Activated CD4-positive, alpha-beta T cell treated with anti-CD3 and anti-CD28 coated beads for 48 hours (primary cell): ENCODE data around the gene MYCBPAP.

Source experiments
- DNase-seq: peaks from one replicate; pipeline ENCODE4 v3.0.0-alpha.2; 2020

Gene MYCBPAP

DNA sequence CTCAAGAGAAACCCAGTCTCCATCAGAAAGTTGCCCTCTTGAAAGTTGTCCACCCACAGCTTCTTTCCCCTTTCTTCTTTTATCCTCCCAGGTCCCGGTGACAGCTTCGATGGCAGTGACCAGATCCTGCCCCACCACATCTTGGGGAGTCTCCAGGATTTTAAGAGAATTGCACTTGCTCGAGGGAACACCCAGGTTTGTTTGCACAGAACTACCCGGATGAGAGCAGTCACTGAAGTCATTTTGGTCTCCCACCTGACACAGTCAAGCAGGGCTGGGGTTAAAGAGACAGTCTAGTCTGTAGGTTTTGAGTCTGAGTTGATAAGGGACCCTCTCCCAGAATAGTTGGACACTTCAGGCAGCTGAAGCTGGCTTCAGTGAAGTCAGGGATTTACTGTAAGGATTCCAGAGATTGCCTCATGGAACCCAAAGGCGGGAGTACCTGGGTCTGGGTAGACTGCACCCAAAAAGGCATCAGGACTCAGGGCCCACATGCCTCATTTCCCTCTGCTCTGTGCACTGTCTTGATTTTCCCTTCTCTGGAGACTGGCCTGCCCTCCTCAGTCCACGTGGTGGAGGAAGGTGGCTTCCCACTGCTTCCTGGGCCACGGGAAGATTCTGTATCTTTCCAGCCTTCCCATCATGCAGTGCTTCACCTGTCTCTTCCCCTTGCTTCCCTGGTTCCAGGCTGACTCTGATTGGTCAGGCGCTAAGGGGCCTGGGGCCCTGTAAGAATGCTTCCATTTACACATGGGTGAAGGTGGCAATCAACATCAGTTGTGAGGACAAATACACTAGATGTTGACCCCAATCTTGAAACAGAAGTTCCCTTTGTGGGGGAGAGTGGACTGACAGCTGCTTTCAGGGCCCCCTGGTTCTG, 9.5 kb downstream of the MYCBPAP start:
- no peak for DNase-seq

DNA sequence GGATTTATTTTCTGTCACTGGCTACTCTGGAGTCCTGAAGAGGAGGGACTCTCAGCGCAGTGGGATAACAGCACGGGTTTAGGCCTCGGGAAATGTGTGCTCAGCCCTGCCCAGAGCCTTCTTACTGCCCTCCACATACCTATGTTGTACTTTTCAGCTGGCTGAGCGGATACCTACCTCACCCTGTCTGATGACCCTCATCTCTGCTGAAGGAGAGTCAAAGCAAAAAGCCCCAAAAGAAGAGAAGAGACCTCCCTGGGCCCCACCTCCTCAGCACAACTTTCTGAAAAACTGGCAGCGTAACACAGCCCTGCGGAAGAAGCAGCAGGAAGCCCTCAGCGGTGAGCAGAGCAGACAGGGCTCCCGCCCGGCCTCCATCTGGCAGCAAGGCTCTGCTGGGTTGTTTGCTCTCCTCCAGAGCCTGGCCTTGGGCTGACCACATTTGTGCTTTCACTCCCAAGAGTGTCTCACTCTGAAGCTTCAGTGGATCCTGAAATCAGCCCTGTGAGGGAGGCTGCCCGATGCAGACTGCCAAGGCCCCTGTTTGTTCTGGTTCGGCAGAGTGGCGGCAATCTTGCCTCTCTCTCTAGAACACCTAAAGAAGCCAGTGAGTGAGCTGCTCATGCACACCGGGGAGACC, 10.3 kb downstream of the MYCBPAP start:
- no peak for DNase-seq

GRCh38 chr17:50519141-50519834, 11.0 kb downstream of the MYCBPAP start:
- DNase-seq = no peak

DNA sequence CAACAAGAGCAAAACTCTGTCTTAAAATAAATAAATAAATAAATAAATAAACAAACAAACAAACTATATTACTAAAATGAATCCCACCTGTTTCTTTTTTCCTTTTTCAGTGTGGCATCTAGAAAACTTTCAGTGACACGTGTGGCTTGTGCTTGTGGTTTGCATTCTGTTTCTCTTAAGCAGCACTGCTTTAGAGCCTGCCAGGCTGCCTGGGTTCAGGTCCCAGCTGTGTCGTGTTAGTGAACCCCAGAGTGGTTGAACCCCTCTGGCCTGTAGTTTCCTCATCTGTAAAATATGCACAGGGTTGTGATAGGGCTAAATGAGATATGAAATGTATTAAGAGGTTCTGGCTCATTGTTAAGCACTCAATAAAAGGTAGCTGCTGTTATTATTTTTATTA, 12.2 kb downstream of the MYCBPAP start:
- DNase-seq = no peak

DNA sequence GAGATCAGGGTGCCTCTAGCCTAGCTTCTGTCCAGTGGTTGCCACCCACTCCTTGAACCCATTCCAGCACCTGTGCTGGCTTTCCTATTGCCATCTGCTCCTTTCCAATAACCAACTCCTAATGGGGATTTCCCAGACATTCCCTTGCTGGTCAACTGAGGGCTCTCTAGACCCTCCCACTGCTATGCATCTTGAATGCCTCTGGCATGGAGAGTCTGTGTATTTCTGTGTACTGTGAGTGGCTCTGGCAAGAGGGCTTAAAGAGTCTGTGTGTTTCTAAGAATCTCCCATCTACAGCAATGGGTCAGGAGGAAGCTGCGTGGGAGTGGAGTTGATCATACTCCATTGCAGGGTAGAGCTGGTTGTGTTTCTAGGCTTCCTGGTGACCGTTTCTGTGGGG, 13.3 kb downstream of the MYCBPAP start:
- DNase-seq = no peak

GRCh38 chr17:50522766-50523165, 14.5 kb downstream of the MYCBPAP start:
- no peak for DNase-seq

DNA sequence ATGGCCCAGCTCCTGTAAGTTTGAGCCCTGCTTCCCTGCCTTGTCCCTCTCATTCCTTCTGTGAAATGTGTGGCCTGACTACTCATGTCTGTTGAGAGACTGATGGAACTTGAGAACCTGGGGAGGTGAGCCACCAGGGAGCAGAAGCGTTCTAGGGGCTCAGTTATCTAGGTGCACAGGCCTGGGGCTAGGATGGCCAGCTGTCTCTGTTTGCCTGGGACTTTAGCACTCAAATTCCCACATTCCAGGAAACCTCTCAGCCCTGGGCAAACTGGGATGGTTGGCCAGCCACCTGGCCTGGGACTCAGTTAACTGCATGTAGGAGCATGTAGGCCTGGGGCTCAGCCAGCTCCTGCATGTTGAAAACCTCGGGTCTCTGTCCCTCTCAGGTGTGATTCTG, 15.0 kb downstream of the MYCBPAP start:
- DNase-seq = no peak

DNA sequence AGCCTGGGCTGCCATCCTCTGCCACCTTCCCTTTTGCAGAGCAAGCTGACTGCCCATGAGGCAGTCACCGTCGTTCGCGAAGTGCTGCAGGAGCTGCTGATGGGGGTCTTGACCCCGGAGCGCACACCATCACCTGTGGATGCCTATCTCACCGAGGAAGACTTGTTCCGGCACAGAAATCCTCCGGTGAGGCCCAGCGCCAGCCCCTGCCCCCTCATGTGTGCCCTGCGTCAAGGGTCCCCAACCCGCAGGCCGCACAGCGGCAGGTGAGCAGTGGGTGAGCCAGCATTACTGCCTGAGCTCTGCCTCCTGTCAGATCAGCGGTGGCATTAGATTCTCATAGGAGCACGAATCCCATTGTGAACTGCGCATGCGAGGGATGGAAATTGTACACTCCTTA, 16.6 kb downstream of the MYCBPAP start:
- no peak for DNase-seq

DNA sequence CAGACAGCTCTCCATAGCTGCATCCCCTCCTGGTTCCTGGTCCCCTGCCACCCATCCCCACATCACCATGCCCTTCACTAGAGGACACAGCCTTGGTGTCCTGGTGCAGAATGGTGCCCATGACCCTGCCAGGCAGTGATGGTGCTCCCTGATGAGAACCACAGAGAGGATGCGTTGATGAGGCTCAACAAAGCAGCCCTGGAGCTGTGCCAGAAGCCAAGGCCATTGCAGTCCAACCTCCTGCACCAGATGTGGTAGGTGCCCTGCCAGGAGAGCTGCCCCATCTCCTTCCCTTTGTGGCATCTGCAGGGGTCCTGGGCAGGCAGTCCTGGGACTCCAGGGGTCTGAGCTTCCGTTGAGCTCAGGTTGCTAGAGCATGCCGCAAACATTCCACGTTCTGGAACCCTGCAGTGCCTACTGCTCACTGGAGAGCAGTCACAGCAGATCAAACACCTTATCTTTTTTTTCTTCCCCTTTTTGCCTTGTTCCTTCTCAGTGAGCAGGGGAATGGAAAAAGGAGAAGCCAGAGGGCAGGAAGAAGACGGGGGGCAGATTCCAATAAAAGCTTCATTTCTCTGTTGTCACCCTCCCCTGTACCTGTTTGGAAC, 19.0 kb downstream of the MYCBPAP start:
- no peak for DNase-seq

DNA sequence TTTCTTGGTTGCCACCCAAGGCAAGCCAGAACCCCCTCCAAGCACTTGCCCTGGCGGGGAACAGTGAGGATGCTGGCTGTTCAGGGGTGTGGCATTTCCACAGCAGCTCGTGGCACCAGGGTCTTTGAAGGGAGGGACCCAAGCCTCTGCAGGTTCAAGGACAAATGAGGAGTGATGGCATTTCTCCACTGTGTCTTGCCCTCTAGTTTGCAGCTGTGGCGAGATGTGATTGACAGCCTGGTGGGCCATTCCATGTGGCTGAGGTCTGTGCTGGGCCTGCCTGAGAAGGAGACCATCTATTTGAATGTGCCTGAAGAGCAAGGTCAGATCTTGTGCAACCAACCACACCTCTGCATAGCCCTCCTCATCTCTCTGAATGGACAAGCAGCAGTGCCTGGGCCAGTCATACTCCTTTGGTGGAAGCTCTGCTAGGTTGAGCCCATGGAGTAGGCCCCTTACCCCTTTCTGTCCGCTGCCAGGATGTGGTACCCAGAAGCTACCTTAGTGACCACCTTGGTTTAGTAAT, 19.8 kb downstream of the MYCBPAP start:
- DNase-seq = no peak

DNA sequence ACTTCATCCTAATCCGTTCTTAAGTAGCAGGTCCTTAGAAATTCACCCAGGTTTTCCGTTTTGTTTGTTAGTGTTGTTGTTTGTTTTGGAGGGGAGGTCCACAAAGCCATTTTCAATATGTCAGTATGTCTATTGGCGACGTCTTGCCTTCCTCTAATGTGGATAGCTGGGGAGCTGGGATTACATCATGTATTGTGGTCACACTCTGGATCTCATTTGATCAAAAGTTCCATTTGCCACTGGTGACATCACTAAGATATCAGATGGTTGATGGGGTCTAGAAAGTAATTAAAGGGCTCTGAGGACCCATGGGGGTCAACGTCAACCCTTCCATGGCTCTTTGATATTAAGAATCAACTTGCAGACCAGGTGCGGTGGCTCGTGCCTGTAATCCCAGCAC, 21.6 kb downstream of the MYCBPAP start:
- DNase-seq = no peak

- DNase-seq = no peak
These were observed 23.3 kb downstream of the MYCBPAP start for GRCh38 chr17:50531428-50532025.

- DNase-seq = no peak
These were observed 24.3 kb downstream of the MYCBPAP start, which contains the start of gene EPN3 for GRCh38 chr17:50532452-50533024. EPN3 (plus strand) TSS chr17:50532735; CDS start chr17:50536557, 3,822 bp downstream.

- DNase-seq = no peak
These were observed 24.9 kb downstream of the MYCBPAP start for GRCh38 chr17:50533185-50533584.

- DNase-seq = no peak
These were observed 25.5 kb downstream of the MYCBPAP start for GRCh38 chr17:50533720-50534148.

- DNase-seq = peak; percentile 59
These were observed 26.2 kb downstream of the MYCBPAP start for GRCh38 chr17:50534222-50534978.

DNA sequence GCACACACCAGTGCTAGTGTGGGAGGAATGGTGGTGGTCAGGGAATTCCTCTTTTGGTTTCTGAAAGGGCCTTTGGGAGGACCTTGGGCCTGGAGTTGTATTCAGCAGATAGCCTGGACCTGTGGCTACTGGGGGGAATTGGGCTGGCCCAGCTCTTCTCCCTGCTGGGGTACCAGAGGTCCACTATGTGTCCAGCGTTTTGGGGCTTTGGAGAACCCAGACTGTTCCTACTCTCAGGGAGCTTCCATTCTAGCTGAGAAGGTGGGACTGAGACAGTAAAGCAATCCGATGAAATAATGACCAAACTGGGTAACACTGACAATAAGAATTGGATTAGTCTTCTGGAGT, 26.7 kb downstream of the MYCBPAP start:
- DNase-seq = no peak

GRCh38 chr17:50535407-50535806, 27.2 kb downstream of the MYCBPAP start:
- no peak for DNase-seq

- DNase-seq = no peak
These were observed 28.7 kb downstream of the MYCBPAP start for GRCh38 chr17:50536683-50537646.
